ENCODE results near the gene ZNF827.
A peak's percentile ranks its signal among the peaks of the same experiment; 100 is the strongest.

Gene ZNF827

DNA sequence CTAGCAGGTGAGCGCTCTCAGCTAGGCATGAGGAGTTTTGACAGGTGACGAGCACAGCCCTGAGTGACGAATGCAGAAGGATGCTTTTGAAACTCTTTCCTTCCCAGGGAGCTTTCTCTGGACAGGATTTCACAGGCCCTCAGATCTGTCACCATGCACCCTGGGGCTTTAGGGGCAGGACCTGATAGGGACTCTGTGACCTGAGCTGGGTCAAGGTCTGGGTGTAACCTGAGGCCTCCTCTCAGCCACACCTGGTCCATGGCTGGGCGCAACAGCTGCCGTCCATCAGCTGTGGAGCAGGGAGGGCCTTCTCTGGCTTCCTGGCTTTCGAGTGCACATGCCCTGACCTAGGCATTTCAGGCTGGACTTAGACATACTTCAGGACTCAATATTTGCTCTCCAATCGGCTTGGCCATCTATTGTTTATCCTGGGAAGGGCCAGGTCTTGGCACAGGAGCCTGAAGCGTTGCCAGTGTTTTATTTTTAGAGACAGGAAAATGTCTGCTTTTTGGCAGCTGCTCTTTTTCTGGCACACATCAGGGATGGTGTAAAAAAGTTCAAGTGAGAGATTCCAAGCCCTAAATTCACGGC lies 202.3 kb downstream of the ZNF827 start:
- no peak for DNase-seq

DNA sequence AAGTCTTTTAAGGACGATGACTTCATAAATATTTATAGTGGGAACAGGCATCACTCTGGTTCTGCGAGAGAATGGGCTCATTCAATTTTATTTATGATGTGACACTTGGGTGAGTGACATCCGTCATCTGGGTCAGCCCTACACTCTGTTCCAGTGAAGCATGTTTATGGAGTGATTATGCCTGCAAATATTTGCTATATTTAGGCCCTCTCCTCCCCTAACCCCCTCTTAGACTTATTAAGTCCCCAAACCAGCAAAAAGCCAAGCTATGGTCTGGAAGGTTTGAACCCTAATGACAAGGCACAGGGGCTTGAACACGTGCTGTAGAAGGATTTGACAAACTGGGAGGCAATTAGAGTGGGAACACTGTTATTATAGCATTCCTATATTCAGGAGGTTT lies 202.8 kb downstream of the ZNF827 start:
- no peak for DNase-seq

DNA sequence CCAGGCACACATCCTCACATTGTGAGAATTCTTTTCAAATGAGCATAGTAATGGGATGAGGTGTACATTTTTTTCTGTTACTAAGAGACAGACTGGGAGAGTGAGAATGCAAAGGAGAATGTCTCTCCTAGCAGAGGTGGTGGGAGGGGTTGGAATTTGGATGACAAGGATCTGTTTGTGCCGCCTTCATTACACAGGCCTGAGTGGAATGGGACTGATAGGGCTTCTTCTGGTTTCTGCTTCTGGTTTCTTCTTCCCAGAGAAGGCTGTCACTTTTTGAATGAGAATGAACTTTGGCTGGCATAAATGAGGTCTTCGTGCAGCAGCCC lies 203.3 kb downstream of the ZNF827 start:
- DNase-seq, result no peak

DNA sequence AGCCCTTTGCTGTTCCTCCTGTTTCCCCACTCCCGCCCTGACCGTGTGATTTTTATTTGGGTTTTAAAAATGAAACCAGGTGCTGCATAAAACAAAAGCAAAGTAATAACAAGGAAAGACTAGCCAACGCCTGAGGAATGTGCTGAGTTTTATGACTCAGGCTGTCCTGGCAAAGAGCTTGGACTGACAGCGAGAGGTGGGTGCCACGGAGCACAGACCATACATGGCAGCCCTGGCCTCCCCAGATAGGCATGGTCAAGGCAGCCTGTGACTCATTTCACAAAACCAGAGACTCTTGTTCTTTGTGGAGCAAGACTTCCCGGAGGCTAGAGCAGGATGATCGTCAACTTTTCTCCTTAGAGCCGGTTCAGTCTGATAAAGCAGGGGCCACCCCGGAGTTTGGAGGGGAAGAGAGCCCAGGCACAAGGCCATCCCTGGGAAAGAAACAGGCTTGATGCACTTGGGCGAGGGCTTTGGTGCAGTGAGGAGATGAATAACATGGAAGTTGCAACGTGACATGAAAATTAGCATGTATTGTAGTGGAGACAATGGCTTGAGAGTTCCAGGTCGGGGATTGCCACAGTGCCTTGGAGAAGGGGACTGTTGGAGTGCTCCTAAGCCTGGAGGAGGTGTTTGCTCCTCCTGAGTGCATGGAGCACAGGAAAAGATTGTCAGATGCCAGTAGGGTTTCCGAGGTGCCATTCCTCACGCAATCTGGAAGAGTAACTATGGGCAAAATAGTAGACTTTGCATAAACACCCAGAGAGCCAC lies 203.9 kb downstream of the ZNF827 start:
- DNase-seq, result no peak

DNA sequence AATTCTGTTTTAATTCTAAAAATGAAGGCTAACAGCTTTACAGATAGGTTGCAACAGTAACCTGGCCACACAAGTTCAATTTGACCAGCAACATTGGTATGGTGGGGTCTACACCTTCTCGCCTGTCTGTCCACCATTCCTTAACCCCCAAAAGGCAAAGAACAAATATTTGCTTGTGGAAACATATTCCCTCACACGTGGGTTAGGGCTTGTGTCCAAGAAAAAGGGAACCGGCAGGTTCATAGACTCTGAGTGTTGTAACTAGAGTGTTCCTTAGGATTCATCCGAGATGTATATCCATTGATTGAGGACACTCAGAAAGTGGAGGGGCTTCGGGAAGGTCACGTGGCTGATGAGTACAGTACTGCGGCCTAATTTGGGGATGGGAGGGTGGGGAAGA lies 204.6 kb downstream of the ZNF827 start:
- DNase-seq, result no peak

DNA sequence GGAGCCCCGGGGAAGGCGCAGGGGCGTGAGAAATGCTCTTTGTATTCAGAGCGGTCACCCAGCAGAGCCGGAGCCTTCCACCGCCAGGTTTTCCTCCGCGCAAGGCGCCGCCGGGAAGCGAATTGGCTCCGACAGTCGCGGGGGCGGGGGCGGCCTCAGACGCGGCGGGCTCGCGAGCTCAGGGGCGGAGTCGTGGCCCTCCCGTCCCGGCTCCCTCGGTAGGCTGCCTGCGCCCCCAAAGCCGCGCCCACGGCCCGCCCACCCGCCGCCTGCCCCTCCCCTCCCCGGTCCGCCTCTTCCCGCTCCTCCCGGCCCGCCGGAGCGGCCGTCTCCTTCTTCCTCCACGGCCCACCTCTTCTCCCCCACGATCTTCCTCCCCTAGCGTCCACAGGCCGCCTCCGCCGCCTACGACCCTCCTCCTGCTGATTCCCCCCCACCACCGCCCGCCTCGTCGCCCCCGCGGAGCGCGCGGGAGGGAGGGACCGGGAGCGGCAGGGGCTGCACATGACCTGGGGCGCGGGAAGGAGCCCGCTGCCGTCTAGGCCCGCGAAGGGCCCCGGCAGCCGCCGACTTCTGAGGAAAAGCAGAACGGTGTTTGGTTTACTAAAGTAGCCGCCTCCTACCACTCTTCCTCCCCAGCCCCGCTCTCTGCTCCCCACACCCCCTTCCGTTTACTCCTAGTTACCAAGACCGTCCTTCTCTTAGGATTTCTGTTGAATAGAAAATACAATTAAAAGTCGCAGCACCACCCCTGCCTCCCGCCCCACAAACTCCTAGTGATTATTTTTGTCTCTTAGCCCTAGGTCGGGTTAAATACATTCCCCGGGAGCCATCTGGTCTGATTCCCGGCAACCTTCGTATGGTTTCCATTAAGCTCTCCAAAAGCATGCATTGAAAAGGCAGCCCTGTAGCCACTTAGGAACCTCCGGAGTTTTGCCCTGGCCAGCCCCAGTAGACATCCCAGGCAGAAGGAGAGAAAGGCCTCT lies 205.4 kb downstream of the ZNF827 start:
- peak; percentile 77 for DNase-seq

DNA sequence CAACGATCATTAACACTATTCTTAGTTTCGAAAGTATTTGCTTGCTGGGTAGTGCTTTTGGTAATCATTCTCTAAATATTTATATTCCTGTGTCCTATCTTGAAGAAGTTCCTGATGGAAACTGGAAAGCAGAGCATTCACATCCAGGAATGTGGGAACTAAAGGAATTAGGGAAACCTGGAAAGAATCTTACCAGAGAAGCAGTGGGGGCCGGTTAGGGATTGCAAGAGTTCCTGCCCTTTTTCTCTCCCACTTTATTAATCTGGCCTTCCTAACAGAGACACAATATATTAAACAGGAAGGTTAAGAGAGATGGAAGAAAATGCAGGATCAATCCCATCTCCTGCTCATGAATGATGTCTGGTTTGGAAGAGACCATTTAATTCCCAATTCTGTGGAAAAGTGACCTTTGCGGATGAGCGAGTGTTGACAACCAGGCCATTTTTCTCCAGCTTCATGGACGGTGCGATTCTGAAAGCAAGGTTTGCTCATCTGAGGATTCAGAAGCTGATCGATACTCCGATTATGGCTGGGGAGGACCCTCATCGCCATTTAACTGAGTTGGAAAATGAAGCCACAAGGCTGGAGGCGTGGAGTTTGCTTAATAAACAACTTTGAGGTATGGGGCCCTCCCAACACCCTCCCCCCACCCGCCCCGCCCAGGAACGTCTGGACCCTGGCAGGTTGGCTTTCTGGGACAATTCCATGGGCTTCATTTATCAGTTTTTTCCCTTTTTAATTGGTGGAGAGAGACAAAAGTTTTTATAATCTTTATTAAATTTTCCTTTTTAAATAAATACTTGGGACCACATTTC lies 206.4 kb downstream of the ZNF827 start:
- no peak for DNase-seq

DNA sequence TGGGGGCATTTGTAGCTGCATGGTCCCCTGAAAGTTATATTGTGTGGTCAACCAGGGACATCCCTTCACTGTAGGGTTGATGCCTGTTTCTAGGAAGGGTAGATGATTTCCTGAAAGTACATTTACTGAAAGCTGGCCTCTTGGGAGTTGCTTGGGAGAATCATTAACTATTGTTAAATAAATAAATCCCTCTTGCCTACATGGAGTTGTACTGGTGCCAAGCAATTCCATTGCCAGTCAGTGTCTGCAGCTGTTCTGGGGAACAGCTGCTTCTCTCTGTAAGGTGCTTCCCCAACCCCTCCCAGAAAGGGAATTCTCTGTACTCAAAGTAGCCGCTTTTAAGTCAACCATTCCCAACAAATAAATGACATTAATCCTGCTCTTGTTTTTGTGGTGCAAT lies 207.6 kb downstream of the ZNF827 start:
- DNase-seq, result no peak

DNA sequence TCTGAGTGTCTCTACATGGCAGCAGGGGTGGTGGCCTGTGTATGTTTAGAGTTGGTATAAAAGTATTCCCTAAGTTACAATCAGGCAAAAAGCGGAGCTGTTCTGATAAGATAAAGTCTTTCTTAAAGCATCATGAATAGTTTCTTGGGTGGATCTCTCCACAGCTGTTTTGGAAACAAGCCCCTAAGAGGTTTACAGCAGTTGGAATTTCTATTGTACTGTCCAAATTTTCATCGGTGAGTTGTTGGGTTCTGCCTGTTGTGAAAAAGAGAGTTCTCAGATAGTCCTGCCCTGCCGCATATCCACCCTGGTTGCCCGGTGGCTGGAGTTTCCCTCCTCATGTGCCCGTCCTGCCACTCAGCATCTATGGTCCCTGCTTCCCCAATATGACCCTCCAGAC lies 208.6 kb downstream of the ZNF827 start:
- no peak for DNase-seq

DNA sequence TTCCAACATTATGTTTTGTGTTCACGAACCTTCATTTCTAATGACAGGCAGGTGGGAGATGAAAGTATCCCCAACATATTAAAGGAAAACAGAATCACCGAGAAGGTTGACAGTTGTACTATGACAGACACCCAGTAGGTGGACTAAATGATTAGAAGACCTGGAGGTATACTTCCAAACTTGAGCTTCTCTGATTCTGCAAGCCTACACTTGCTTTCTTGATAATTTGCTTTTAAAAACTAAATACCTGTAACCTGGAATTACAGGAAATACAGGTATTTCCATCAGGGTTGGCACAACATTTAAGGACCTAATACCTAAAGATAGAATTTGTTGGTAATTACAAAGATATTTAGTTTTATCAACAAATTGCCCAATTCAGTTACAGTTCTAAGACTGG lies 215.3 kb downstream of the ZNF827 start:
- no peak for DNase-seq

DNA sequence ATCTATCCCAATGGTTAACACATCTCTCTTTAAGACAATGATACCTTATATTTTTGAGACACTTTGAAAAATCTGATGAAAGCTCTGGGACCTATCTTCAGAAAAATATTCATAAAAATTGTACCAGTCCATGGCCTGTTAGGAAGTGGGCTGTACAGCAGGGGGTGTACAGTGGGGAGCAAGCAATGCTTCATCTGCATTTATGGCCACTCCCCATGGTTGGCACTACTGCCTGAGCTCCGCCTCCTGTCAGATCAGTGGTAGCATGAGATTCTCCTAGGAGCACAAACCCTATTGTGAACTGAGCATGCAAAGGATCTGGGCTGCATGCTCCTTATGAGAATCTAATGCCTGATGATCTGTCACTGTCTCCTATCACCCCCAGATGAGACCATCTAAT lies 216.1 kb downstream of the ZNF827 start:
- DNase-seq, result no peak

DNA sequence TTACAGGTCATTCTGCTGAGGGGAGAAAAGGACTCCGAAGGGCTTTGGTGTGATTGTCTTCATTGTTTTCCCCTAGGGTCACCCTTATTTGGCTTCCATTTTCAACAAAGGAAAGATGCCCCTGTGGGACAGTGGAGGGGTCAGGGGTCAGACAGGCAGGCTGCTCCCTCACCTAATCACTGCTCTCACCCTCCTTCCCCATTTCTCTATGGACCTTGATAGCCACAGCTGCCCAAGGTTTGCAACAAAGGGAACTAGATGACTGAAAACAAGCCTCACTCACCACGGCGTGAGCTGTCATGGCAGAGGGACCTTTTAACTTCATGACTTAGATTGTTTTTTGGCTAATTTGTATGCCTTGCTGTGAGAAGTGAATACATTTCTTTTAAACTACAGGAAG lies 218.0 kb downstream of the ZNF827 start:
- DNase-seq, result no peak

DNA sequence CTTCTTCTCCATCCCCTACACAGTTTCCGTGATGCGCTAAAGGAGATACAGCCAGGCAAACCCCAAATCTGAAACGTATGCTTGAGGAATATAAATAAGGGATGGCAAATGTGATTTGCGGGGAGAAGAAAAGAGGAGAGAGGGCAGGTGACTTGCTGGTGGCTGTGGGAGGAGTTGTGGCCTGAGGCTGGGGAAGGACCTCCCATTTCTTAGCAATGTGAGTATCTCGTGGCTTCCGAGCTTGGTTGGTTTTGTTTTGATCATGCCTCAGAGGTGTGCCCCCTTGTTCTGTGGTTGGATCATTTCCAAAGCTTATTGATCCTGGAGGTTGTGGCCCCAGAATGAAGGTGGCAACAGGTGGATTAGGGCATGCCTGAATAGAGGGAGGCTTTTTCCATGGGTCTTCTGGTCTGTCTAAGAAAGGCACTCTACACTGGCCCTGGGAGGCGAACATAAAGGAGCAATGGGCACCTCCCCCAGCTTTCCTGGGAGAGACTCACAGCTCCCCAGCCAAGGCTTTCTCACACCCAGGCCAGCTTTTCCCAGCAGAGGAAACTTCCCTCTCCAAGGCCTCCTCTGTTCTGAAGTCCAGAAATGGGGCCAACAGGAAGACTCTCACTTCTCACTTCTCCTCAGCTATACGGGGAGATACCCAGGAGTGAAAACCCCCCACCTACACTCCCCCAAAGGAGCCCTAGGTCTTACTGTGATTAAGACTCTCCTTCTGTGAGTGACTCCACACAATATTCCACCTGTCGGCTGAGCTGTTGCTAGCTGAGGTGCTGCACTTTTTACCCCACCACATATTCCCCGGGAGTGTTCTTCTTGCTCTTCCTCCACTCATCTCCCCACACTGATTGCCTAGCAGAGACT lies 218.6 kb downstream of the ZNF827 start:
- no peak for DNase-seq

DNA sequence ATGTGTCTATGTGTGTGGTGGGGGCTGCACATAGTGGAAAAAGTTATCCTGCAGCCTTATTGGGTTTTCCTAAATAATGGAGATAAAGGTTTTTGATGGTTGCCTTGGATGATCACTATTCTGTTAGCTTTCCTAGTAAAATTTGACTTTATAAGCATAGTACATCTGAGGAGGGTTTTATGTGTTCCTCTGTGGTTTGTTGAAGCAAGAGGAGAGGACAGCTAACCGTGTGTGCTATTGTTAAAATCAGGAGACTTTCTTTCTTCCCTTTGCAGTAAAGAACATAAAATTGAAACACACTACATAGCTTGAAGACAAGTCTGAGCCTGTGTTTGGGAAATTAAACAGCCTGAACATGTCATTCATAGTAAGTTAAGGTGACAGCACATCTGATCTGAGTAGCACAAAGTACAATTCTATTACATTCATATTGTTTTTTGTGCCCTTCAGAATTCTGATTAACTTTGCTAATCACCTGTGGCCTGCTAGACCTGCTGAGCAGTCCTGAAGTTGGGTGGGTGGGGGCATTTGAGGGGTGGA lies 221.9 kb downstream of the ZNF827 start:
- no peak for DNase-seq

DNA sequence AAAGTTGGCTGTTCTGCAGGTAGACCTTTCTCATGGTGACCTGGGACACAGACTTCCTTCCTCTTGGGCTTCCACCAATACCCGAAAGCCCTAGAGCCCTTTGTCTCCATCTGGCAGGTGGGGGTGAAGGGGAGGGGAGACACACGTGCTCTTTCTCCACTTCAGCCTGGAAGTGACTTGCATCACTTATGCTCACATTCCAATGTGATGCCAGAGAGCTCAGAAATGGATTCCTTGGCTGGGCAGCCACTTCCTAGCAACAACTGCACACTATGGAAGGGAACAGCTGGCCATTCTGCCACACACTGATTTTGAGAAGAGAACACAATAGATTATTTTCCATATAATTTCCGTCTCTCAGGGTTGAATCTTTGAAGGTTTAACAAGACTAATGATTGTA lies 222.4 kb downstream of the ZNF827 start:
- no peak for DNase-seq

DNA sequence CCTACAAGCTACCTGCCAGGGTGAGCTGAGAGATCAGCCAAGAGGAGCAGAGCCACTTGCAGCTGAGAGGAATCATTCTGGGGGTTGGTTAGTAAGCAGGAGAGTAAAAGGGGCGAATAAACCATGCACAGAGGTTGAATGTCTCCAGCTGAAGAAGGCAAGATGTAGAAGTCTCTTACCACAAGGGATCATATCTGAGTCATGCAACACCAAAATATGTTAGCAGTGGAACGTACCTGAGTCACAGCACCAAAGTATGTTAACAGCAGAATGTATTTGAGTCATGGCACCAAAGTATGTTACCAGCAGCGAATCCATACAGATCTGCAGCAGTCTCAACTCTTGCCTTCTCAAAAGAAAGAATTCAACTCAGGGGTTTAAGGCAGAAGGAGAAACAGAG lies 228.8 kb downstream of the ZNF827 start:
- DNase-seq, result no peak

DNA sequence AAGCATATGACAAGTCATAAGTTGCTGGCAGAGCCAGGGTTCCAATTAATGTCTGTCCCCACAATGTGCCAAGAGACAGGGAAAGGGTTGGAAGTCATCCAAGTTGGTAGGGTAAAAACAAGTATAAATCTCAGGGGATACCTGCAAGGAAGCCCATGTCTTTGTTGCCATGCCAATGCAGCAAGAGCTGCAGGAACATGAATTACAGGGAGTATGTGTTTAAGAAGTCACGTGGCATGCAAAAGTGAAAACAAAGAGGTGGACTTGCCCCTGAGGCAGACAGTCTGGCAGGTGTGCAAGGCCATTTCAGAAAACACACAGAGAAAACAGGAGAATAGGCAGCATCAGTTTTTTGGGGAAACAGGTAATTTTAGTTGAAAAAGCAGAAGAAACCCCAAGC lies 229.3 kb downstream of the ZNF827 start:
- DNase-seq, result no peak
